ENCODE measurements around the gene KHDC4.

DNA sequence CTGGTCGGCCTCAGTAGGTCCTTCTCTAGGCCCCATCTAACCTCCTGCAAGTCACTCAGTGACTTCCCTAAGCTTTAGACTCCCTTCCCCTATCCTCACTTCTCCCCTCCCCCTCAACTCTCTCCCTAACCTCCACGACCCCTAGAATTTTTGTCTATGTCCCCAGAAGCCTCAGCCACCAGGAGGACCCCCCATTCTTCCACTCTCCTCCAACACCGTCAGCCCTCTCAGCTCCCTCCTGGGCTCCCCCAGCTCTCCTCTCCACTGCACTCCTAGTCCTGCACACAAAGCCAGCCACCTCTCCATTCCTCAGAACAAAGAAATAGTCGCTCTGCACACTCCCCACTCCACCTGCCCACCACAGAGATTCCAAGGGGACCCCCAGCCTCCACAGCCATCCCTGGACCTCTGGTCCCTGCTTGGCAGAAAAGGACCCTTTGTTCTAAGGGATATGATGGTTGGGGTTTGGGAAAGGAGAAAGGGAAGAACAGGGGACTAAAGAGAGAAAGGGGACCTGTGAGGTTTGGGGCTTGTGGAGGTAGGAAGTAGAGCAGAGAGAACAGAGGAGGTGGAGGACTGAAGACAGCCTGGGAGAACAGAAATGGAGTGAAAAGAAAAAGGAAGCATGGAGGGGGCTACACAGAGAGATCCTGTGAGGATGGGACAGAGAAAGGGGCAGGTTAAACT lies 41.3 kb upstream of the KHDC4 start:
- TF ChIP-seq, protein P1, sequence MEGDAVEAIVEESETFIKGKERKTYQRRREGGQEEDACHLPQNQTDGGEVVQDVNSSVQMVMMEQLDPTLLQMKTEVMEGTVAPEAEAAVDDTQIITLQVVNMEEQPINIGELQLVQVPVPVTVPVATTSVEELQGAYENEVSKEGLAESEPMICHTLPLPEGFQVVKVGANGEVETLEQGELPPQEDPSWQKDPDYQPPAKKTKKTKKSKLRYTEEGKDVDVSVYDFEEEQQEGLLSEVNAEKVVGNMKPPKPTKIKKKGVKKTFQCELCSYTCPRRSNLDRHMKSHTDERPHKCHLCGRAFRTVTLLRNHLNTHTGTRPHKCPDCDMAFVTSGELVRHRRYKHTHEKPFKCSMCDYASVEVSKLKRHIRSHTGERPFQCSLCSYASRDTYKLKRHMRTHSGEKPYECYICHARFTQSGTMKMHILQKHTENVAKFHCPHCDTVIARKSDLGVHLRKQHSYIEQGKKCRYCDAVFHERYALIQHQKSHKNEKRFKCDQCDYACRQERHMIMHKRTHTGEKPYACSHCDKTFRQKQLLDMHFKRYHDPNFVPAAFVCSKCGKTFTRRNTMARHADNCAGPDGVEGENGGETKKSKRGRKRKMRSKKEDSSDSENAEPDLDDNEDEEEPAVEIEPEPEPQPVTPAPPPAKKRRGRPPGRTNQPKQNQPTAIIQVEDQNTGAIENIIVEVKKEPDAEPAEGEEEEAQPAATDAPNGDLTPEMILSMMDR (IDR thresholded peaks at IDR 0.05; ENCODE audit: poor library complexity, severe bottlenecking) = no peak
- TF ChIP-seq RAD21 (conservative IDR thresholded peaks at IDR 0.05) (no peak), EZH2 (IDR thresholded peaks at IDR 0.05; ENCODE audit: borderline replicate concordance, insufficient read depth, low read length, poor library complexity, severe bottlenecking) (no peak), TAF1 (IDR thresholded peaks at IDR 0.05; ENCODE audit: low read depth) (no peak), POLR2AphosphoS5 (IDR thresholded peaks at IDR 0.05) (peak; percentile 74)
- TF ChIP-seq, protein P2, sequence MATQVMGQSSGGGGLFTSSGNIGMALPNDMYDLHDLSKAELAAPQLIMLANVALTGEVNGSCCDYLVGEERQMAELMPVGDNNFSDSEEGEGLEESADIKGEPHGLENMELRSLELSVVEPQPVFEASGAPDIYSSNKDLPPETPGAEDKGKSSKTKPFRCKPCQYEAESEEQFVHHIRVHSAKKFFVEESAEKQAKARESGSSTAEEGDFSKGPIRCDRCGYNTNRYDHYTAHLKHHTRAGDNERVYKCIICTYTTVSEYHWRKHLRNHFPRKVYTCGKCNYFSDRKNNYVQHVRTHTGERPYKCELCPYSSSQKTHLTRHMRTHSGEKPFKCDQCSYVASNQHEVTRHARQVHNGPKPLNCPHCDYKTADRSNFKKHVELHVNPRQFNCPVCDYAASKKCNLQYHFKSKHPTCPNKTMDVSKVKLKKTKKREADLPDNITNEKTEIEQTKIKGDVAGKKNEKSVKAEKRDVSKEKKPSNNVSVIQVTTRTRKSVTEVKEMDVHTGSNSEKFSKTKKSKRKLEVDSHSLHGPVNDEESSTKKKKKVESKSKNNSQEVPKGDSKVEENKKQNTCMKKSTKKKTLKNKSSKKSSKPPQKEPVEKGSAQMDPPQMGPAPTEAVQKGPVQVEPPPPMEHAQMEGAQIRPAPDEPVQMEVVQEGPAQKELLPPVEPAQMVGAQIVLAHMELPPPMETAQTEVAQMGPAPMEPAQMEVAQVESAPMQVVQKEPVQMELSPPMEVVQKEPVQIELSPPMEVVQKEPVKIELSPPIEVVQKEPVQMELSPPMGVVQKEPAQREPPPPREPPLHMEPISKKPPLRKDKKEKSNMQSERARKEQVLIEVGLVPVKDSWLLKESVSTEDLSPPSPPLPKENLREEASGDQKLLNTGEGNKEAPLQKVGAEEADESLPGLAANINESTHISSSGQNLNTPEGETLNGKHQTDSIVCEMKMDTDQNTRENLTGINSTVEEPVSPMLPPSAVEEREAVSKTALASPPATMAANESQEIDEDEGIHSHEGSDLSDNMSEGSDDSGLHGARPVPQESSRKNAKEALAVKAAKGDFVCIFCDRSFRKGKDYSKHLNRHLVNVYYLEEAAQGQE (IDR thresholded peaks at IDR 0.05; ENCODE audit: borderline replicate concordance) = peak; percentile 42

All from neural cell (in vitro differentiated cells).